Posterior vena cava (tissue), 2 donors: ENCODE data around the gene MAST1. TPM values are rescaled to one million over a fixed set of nuclear protein-coding genes. Genes with fewer than 3 reads are reported as not detected.
"Not testable (repeated sequence)": the region's sequence is repeated elsewhere in the genome, so short reads cannot be mapped to it uniquely, and the experiment has no call there.

Experiments
- DNase-seq: peaks from one replicate; pipeline ENCODE4 v3.0.0-alpha.2; 2020; ENCODE audit warnings: low spot score
- intact Hi-C, 2 donors: fragments of 100-400 bp; cut with DNase I; formaldehyde crosslinking; loops; one replicate each; pipeline versions ENCODE4 v1.14.1 to v1.14.2; 2022 to 2023
- total RNA-seq, 2 donors: library from RNA; stranded (reverse); fragmentation: NEBNext Ultra II Directional; extraction: Animal tissue kit (Norgen Biotek cat#: 25700); gene quantifications; one replicate each; pipeline ENCODE4 v1.2.1, GENCODE V29; 2021
- donor health status: DM: yes; HTN: yes; CAD: no.
- donor health status: DM: yes; HTN: yes; CAD: no.

MAST1 gene
- total RNA-seq, 2 donors from 2014 or later, result 0.37 TPM; not detected in 1

DNA sequence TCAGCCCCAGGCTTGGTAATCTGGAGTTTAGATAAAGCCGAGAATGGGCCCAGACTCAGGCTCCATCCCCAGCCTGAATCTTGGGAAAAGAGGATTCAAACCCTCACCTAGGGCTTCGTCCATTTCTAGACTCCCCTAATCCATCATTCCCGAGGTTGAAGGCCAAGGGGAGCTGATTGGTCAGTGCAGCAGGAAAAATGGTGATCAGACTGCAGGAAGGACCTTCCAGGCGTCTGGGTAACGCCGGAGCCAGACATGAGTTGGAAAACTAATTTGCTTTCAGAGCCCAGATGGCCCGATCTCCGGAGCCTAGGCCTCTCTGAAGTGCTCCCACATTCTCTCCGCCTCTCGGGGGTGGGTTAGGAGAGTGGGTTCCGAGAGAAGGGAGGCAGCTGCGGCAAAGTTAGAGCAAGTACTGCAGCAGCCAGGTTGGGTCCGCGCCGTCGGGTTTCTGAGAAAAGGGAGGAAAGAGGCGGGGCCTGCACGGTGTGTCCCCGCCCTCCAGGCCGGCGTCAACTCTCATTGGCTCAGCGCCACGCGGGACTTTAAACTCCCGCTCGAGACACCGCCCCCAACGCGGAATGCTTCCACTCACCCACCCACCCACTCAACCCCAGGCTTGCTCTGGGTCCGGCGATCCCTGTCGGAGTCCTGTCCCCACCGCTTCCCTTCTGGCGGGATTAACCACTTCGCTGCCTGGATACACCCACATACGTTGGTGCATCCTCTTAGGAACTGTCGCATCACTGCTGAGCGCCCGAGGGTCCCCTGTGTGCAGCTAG is 3.1 kb upstream of the MAST1 start:
- DNase-seq, result no peak
- intact Hi-C loops, result no loop called here

DNA sequence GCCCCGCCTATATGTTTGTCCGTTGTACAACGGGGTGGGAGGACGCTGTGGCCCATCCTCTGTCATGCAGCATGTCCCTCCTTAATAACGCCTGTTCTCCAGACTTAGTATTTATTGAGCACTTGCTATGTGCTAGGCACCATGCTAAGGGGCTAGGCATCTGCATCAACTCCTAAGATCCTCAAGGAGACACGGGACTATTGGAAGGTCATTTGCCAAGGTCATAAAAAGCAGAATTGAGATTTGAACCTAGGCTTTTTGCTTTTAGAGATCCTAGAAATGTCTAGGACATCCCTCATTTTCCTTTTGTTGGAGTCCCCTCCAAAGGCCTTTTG is 1.8 kb upstream of the MAST1 start:
- intact Hi-C loops, result no loop called here
- DNase-seq, result no peak

DNA sequence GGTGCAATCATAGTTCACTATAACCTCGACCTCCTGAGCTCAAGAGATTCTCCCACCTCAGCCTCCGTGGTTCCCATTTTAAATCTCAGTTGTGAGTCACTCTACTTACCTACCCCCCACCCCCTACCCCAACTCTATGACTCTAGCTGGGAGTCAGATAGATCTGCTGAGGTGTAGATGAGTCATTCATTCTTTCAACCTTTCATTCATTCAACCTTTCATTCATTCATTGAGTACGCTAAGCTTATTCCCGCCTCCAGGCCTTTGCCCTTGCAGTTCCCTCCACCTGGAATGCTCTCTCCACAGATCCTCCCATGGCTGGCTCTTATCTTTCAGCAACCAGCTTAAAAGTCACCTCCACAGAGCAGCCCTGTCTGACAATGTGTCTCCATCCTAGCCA is 1.1 kb upstream of the MAST1 start:
- DNase-seq, result no peak
- intact Hi-C loops, result no loop called here

DNA sequence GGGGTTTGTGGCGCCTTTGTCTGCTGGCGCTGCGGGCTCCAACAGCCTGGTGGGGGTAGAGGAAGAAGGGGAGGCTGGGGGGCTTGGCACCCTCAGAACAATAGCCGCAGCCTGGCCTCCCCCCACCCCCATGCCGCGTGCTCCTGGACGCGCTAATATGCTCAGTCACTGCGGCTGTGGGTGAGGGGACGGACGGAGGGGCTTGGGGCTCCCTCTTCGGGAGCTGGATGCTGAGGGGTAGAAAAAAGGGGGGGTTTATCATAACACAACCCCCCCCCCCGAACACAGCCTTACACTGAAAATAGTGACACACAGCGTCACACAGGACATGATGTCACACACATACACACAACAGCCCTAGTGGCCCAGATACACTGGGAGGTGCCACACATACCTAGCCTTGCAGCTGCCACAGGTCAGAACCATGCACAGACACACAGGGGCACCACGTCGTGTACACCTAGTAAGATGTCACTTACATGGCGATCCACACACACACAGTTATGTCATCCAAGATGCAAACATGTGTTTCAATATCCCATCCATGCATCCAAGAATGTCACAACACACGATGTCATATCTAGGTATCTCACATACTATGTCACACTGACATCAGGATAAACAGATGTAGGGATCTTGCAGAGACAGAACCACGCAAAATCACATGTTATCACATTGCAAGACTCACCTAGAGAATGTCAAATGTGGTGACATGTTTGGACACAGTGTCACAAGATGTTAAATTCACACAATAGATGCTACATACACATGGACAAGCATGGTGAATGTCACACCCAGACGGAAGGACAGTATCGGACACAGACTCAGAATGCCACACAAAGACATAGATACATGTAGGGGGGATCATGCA is 806 bp downstream of the MAST1 start:
- DNase-seq, result no peak
- intact Hi-C loops, result no loop called here

DNA sequence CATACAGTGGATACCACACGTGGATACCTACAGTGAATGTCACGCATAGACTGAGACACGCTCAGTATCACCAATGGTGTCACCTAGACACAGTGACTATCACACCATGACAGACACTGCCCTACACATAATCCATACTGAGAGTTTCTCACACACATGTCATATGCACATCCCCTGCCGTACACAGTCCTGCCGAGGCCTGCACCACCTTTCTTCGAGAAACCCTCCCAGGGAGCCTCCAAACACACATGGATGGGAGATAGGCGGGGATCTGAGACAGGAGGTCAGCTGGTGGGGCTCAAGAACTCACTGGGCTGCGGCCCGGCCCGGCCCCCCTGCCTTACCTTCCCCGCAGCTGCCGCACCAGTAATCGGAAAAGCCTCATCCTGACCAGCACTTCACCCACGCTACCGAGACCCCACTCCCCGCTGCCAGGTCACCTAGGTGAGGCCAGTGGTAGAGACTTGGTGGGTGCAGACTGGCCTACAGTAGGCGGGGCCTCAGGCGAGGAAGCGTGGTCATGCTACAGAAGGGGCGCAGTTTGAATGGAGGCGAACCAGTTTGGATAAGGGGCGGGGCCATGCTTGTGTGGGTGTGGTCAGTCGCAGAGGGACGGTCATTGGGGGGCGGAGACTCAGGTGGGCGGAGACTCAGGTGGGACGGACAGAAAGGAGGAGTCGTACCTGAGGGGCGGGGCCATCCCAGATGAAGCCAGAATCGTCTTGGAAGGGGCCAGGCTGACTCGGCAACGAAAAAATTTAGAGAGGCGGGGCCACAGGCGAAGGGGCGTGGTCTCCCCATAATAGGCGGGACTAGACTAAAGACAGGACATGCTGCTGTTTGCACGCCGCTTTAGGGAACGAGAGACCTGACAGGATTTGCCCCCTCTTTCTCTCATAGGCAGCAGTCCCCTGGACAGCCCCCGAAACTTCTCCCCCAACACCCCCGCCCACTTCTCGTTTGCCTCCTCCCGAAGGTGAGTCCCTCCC is 2.1 kb downstream of the MAST1 start:
- intact Hi-C loops, result no loop called here
- DNase-seq, result no peak

DNA sequence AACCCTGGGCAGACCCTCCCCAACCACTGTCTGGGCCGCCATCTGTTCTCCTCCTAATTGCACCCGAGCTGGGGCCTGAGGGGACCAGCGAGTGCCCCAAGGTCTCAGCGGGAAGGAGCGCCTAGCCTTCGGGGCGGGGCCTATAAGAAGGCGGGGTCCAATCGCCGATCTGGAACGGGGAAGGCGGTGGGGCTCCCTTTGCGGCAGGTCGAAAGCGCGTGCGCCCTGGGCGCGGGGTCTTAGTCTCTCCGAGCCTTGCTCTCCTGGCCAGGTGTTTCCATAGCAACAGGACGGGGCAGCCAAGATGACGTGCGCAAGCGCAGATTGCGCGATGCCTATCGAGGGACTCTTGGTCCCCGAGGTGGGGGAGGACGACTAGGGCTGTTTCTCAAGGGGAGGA is 2.8 kb downstream of the MAST1 start:
- DNase-seq, result no peak
- intact Hi-C loops, result no loop called here

DNA sequence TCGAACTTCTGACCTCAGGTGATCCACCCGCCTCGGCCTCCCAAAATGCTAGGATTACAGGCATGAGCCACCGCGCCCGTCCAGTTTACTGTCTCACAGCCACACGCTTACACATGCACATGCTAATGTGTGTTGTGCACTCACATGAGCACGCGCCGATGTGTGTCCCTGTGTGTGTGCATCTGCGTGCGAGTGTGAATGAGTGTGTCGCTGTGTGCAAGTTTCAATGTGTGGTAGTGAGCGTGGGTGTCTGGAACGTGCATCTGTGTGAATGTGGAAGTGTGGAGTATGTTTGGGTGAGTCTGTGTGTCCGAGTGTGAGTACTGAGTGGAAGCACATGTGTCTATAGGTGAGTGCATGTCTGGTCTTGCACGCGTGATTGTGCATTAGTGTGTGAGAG is 4.2 kb downstream of the MAST1 start:
- intact Hi-C loops, result no loop called here

DNA sequence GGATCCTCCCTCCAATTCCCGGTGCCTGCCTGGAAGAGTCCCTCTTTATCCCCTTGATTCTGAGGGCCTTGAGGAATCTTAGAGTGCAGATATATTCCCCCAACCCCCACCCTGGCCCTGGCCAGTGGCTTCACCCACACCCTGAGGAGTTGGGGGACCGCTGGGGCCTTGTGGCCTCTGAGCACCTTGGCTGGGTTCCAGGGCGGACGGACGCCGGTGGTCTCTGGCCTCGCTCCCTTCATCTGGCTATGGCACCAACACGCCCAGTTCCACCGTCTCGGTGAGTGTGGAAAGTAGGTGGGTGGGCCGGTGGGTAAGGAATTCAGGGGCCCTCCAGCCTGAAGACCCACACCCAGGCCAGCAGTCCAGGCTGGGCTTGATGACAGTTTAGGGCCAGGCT is 5.0 kb downstream of the MAST1 start:
- no peak for DNase-seq
- intact Hi-C loops, result no loop called here

More for the DNA sequence above, 4.2 kb downstream of the MAST1 start:
- DNase-seq, result no peak

DNA sequence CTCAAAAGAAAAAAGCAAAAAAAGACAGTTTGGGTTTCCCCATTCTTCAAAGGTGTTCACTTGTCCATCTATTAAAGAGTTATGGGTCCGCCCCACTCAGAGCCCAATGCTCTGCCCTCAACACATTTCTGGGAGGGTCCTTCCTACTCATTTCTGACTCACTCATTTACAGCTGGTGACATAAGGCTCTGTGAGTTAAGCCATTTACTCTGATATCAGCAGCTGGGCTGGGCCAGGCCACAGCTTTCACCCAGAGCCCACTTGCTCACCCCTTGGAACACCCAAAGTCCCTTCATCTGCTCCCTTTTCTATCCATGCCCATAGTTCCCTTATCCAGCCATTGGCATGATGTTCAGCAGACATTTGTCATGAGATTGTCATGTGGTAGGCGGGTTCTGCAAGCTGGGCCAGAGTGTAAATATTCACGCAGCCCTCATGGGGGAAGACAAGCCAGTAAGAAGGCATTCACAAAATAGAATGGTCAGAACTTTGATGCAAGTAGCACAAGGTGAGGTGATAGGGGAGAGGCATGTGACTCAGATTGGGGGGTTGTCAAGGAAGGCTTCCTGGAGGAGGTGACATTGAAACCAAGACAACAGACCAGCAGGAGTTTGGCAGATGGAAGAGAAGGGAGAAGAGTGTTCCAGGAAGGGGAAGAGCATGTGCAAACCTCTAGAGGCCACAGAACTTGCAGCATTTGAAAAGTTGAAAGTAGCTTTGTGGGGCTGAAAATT is 5.9 kb downstream of the MAST1 start:
- intact Hi-C loops, result no loop called here
- no peak for DNase-seq

DNA sequence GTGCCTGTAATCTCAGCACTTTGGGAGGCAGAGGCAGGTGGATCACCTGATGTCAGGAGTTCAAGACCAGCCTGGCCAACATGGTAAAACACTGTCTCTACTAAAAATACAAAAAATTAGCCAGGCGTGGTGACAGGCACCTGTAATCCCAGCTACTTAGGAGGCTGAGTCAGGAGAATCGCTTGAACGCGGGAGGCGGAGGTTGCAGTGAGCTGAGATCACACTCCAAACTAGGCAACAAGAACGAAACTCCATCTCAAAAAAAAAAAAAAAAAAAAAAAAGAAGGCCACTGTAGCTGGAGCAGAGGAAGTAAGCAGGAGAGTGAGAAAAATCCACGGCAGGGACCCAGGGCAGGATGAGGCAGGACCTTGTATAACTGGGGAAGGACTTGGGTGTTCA is 8.3 kb downstream of the MAST1 start:
- intact Hi-C loops, result loop anchor here (5.0 kb wide), 2 partner anchors 79 to 84 kb away; no protein-coding TSS in a partner anchor

DNA sequence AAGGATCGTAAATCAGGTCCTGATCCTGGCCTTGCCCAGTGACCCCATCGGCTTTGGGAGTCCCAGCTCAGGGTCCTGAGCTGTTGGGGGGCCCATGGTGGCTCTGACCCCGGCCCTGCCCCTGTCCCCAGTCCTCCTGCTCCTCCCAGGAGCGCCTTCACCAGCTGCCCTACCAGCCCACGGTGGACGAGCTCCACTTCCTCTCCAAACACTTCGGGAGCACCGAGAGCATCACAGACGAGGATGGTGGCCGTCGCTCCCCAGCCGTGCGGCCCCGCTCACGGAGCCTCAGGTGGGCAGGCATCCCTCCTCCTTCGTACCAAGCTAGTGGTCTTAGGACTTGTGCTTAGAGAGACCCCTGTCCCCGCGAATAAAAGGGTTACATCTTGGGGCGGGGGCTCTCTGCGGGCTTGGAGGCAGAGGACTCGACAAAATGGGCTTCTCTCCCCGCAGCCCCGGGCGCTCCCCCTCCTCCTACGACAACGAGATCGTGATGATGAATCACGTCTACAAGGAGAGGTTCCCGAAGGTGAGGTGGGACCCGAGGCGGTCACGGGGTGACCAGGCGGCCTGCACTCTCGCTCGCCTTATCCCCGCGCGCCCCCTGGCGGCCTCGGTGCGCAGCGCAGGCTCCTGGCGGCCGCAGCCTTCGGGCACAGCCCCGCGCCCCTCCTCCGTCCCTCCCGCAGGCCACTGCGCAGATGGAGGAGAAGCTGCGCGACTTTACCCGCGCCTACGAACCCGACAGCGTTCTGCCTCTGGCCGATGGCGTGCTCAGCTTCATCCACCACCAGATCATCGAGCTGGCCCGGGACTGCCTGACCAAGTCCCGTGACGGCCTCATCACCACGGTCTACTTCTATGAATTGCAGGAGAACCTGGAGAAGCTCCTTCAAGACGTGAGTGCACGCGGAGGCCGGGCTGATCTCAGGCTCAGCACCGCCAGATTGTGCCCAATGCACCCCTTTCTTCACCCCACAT is 9.1 kb downstream of the MAST1 start:
- DNase-seq, result peak; percentile 94
- intact Hi-C loops, result loop anchor here (5.0 kb wide), 2 partner anchors 80 to 85 kb away; no protein-coding TSS in a partner anchor

More for the DNA sequence above, 8.3 kb downstream of the MAST1 start:
- not testable (repeated sequence) for DNase-seq

DNA sequence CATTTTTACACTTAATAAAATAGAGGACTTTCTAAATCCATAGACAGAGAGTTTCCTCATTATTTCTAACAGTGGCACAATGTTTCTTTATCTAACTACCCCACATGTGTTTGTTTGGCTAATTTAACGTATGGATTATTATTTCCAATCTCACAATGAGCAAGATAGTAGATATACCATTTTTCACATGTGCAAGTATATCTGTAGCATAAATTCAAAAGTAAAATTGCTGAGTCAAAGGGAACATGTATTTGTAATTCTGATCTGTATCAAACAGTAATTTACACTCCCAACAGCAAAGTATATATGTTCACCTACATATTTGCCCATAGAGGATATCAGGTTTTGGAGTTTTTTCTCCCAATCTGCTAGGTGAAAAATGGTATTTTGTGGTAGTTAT is 18.3 kb downstream of the MAST1 start:
- DNase-seq, result no peak
- intact Hi-C loops, result no loop called here

DNA sequence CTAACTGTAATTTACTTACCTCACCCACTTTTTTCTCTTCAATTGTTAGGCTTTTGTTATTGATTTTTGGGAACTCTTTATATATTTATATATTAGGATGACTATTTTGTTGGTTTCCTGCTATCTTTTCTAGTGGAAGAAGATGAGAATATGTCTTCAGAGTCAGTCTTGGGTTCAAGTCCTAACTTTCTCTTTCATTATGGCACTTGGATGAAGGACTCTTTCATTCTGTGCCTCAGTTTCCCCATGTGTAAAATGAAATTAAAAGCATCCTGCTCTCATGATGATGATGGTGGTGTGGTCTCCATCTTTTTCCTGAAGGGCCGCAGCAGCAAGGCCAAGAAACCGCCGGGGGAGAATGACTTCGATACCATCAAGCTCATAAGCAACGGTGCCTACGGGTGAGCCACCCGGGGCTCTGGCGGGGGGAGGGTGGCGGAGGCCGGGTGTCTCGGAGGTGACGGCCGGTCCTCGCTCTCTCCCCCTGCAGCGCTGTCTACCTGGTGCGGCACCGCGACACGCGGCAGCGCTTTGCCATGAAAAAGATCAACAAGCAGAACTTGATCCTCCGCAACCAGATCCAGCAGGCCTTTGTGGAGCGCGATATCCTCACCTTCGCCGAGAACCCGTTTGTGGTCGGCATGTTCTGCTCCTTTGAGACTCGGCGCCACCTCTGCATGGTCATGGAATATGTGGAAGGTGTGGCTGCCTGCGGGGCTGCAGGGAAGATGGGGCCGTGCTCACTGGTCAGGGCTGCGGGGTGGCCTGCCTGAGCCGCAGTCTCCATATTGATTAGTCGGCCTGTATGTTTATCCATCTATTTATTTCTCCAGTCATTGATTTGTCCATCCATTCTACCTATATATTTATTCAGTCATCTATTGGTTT is 20.0 kb downstream of the MAST1 start:
- no peak for DNase-seq

DNA sequence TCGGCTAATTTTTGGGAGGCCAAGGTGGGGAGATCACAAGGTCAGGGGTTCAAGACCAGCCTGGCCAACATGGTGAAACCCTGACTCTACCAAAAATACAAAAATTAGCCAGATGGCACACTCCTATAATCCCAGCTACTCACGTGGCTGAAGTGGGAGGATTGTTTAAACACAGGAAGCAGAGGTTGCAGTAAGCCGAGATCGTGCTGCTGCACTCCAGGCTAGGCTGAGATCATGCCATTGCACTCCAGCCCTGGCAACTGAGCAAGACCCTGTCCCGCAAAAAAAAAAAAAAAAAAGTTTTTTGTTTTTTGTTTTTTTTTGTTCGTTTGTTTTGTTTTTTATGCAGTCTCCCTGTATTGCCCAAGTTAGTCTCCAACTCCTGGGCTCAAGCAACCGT is 21.2 kb downstream of the MAST1 start:
- intact Hi-C loops, result no loop called here
- DNase-seq, result no peak

More for the DNA sequence above, 20.0 kb downstream of the MAST1 start:
- intact Hi-C loops, result no loop called here

DNA sequence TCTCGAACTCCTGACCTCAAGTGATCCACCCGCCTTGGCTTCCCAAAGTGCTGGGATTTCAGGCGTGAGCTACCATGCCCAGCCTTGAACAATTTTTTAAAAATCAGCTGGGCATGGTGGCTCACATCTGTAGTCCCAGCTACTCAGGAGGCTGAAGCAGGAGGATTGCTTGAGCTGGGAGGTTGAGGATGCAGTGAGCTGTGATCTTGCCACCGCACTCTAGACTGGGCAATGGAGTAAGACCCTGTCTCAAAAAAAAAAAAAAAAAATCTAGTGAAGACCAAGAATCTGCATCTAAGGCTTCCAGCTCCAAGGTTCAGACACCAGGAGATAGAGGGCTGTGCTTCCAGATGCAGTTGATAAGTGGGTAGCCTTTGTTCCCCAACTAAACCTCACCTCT is 25.8 kb downstream of the MAST1 start:
- intact Hi-C loops, result no loop called here
- DNase-seq, result no peak
